Mesodermal cell (in vitro differentiated cells): ENCODE data around the gene COL8A2.
A peak's percentile ranks its signal among the peaks of the same experiment; 100 is the strongest.

Experiments
- H3K27ac ChIP-seq: 2 replicates; pipeline ENCODE4 v1.7.0; 2013; ENCODE audit warnings: mild to moderate bottlenecking, low read depth, low read length, moderate library complexity; ENCODE audit not compliant: severe bottlenecking
- H3K36me3 ChIP-seq: 2 replicates; pipeline ENCODE4 v1.7.1; 2013; ENCODE audit warnings: mild to moderate bottlenecking, low read length, moderate library complexity; ENCODE audit not compliant: control insufficient read depth, insufficient read depth
- H3K4me1 ChIP-seq: one replicate; pipeline ENCODE4 v1.7.1; 2013; ENCODE audit warnings: mild to moderate bottlenecking, low read length; ENCODE audit not compliant: insufficient read depth, control insufficient read depth, poor library complexity, severe bottlenecking
- H3K4me3 ChIP-seq: 2 replicates; pipeline ENCODE4 v1.7.0; 2013; ENCODE audit warnings: low read length, control low read depth, mild to moderate bottlenecking; ENCODE audit not compliant: insufficient read depth, poor library complexity, severe bottlenecking; ENCODE audit errors: extremely low read depth
- H3K9me3 ChIP-seq: 2 replicates; pipeline ENCODE4 v1.7.1; 2013; ENCODE audit warnings: mild to moderate bottlenecking, low read length, moderate library complexity; ENCODE audit not compliant: control insufficient read depth
- WGBS, 2 experiments: methylation state at CpG; one replicate each; pipeline ENCODE4 v1.1.5; 2013; ENCODE audit warnings: missing lambda C conversion rate in 2 of 2; ENCODE audit not compliant: insufficient coverage in 2 of 2; 5-methylcytosine and 5-hydroxymethylcytosine counted together

Gene COL8A2

DNA sequence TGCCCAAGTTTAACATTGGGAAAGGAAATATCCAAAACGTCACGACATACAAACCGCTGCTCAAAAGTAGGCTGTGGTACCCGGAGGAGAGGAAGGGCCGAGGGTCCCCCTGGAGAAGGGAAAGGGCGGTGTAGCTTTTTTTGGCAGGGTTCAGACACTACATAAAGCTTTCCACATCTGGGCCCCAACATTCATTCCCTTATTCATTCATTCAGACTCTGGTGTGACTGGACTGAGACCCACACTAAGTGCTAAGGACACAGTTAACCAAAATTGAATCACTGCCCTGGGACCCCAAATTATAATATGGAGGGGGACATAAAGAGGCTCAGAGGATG lies 10.3 kb upstream of the COL8A2 start:
- Histone ChIP-seq H3K9me3 (no peaks in the 10 kb centered on the region), H3K27ac (peak overlapping the region; percentile 37), H3K4me1 (peaks cover 30% of the 10 kb centered on the region), H3K4me3 (no peak overlapping the region), H3K36me3 (peaks cover 41% of the 10 kb centered on the region)
- WGBS, 2 experiments, result 96% methylated on average over 4 of the region's 6 CpGs; no CpG with 5 or more reads in 1 of the 2 experiments

DNA sequence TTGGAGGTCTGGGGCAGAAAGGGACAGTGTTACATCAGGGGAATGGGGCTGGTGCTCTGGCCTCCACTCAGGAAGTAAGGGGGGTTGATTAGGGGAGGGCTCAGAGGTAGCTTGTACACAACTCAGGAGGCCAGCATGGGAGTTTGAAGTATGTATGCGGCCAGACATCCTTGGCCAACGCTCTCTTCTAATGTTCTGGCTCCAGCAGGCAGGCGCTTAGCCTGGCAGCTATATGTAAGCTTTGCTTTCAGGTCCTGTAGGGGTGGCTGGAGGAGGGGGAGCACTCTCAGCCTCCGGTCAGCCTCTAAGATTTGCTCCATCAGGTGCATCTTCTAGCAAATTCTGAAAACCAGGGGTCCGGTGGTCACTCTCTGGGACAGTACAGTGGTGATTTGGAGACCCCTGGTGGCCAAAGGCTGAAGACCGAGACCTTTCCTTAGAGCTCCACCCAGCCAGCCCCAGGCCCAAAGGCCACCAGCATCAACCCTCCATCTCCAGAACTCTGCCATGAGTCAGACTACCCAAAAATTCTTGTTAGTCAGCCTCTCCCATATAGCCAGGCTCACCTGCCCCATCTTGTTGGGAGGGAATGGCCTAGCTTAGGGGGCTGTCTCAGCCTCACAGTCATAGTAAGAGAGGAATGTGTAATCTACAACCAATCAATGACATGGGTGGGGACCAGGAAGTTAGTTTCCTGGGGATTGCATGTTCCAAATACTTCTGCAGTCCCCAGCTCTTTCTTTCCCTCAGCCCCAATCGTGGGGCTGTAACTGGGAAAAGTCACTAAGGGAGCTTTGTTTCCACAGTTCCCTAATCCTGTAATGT lies 9.7 kb upstream of the COL8A2 start:
- peak overlapping the region; percentile 45 for H3K27ac ChIP-seq
- no peak overlapping the region for H3K4me3 ChIP-seq
- peaks cover 37% of the 10 kb centered on the region for H3K36me3 ChIP-seq
- WGBS, 2 experiments, result 80 to 82% methylated on average over 5 to 6 of the region's 7 CpGs
- no peaks in the 10 kb centered on the region for H3K9me3 ChIP-seq
- H3K4me1 ChIP-seq, result peaks cover 30% of the 10 kb centered on the region

DNA sequence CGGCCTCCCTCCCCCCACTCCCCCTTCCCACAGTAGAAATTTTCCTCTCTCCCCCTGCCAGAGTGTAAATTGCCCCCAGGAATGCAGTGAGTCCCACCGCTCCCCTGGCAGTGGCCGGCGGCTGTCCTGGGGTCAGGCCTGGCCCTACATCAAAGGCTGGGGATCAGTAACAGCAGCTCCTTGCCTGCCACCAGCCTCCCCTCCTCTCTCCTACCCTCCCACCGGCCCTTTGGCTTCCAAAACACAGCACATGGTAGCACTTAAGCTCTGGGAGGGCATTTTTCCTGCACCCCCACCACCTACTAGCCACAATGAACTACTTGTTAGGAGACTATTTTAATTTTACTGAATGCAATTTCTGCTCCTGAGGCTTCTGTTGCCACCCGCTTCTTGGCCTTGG lies 9.0 kb upstream of the COL8A2 start:
- WGBS, 2 experiments, result 41 to 62% methylated on average over 4 to 5 of the region's 6 CpGs

DNA sequence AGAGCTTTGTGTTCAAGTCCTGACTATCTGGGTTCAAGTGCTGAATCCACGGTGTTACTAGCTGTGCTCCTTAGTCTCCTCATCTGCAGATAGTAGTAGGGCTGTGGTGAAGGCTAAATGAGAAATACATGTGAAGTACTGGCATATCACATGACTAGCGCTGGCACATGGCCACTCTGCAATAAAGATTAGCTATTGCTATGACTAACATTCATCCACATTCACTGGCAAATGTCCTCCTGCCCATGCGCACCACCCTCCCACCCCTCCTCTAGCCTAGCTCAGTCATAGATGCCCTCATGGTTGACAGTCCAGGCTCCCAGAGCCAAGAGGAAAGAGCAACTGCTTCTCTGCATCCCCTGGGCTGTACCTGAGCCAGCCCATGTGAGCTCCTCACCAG lies 8.5 kb upstream of the COL8A2 start:
- no peak overlapping the region for H3K27ac ChIP-seq
- 80 to 84% methylated on average over 1 to 3 of the region's 3 CpGs for WGBS, 2 experiments
- peaks cover 30% of the 10 kb centered on the region for H3K4me1 ChIP-seq
- no peak overlapping the region for H3K4me3 ChIP-seq
- H3K36me3 ChIP-seq, result peaks cover 25% of the 10 kb centered on the region
- H3K9me3 ChIP-seq, result no peaks in the 10 kb centered on the region

More for the DNA sequence above, 9.0 kb upstream of the COL8A2 start:
- H3K9me3 ChIP-seq, result no peaks in the 10 kb centered on the region
- H3K36me3 ChIP-seq, result peaks cover 30% of the 10 kb centered on the region
- H3K4me1 ChIP-seq, result peaks cover 30% of the 10 kb centered on the region
- no peak overlapping the region for H3K4me3 ChIP-seq
- peak overlapping the region; percentile 45 for H3K27ac ChIP-seq

DNA sequence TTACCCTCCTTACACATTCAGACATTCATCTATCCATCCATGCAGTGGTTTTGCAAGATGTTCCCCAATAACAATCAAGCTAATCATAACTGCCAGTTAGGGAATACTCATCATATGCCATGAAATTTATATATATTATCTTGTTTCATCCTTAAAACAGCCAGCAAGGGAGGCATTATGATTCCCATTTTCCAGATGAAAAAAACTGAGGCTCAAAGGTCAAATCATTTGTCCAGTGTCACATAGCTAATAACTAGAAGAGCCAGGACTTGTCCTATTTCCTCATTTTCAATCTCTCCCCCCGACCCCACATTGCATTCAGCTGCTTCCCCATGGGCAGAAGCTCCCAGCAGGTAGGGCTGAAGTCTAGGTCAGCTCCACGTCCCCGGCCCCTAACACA lies 7.0 kb upstream of the COL8A2 start:
- Histone ChIP-seq H3K4me1 (peaks cover 30% of the 10 kb centered on the region), H3K9me3 (no peaks in the 10 kb centered on the region), H3K36me3 (peaks cover 12% of the 10 kb centered on the region), H3K4me3 (no peak overlapping the region), H3K27ac (no peak overlapping the region)
- 89 to 93% methylated on average over 3 of the region's 3 CpGs for WGBS, 2 experiments

DNA sequence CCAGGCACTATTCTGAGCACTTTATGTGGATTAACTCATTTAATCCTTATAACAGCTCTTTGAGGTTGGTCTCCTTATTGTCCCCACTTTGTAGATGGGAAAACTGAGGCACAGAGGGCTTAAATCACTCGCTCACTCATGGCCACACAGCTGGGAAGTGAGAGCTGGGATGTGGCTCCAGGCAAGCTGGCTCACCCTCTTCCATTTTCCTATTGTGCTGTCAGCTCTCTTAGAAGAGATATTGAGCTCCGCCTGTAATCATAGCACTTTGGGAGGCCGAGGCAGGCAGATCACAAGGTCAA lies 3.8 kb upstream of the COL8A2 start:
- no peaks in the 10 kb centered on the region for H3K9me3 ChIP-seq
- 91 to 93% methylated on average over 3 of the region's 3 CpGs for WGBS, 2 experiments
- H3K4me1 ChIP-seq, result peaks cover 5% of the 10 kb centered on the region
- H3K4me3 ChIP-seq, result no peak overlapping the region
- H3K36me3 ChIP-seq, result no peaks in the 10 kb centered on the region
- H3K27ac ChIP-seq, result no peak overlapping the region

DNA sequence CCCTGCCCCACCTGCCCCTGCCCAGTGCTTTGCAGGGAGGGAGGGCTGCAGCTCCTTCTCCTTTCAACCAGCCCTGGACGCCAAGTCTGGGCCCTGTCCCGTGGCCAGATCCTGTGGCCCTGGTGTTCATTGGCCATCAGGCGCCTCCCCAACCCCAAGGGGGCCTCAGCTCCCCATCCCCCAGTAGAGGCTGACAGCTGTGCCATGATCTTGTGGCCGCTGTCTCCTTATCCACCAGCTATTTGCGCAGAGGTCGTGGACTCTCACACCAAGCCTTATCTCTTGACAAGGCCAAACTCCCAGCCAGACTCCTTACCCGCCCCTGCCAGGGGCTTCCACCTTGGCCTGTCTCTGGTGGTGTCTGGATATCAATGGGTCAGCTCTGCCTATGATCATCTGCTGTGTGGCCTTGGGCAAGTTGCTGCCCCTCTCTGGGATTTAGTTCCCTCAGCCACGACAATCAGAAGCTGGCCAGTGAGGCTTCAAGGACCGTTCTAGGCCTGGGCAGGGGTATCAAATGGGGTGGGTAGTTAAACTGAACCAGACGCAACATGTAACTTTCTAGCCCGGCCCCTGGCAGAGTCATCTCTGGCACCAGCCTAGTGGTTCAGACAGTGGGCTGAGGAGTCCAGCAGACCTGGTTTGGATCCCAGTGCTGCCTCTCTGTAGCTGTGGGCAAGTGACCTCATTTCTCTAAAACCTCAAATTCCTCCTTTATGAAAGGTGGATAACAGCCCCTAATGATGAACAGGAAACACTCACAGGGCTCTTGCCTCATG lies 3.3 kb upstream of the COL8A2 start:
- 87 to 93% methylated on average over 10 of the region's 11 CpGs for whole genome bisulfite sequencing, 2 experiments
- no peak overlapping the region for H3K27ac ChIP-seq
- H3K36me3 ChIP-seq, result no peaks in the 10 kb centered on the region
- H3K4me3 ChIP-seq, result no peak overlapping the region
- no peaks in the 10 kb centered on the region for H3K4me1 ChIP-seq
- no peaks in the 10 kb centered on the region for H3K9me3 ChIP-seq

DNA sequence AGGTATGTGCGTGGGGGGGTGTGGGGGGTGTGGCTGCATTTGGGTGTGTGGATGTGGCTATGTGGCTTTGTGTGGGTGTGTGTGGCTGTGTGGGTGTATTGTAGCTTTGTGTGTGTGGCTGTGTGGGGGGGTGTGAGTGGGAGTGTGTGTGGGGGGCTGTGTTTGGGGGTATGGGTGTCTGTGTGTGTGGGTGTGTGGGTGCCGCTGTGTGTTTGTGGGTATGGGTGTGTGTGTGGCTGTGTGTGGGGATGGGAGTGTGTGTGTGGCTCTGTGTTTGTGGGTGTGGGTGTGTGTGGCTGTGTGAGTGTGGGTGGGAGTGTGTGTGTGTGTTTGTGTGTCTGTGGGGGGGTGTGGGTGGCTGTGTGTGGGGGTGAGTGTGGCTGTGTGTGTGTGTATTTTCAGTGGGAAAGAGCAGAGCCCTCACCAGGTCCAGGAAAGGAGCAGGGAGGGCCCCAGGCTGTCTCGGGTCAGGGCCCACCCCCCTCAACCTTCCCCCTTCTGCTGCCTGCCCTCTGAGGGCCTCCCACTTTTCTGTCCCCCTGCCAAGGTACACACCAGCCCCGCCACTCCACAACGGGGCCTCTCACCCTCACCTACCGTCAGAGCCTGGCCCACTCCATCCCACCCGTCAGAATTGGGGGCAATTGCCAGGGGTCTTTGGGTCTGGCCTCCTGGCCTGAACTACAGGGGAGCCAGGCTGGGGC lies 1.9 kb upstream of the COL8A2 start:
- Histone ChIP-seq H3K36me3 (no peaks in the 10 kb centered on the region), H3K27ac (no peak overlapping the region), H3K9me3 (no peaks in the 10 kb centered on the region), H3K4me3 (no peak overlapping the region), H3K4me1 (no peaks in the 10 kb centered on the region)
- 93 to 100% methylated on average over 2 to 4 of the region's 7 CpGs for WGBS, 2 experiments

DNA sequence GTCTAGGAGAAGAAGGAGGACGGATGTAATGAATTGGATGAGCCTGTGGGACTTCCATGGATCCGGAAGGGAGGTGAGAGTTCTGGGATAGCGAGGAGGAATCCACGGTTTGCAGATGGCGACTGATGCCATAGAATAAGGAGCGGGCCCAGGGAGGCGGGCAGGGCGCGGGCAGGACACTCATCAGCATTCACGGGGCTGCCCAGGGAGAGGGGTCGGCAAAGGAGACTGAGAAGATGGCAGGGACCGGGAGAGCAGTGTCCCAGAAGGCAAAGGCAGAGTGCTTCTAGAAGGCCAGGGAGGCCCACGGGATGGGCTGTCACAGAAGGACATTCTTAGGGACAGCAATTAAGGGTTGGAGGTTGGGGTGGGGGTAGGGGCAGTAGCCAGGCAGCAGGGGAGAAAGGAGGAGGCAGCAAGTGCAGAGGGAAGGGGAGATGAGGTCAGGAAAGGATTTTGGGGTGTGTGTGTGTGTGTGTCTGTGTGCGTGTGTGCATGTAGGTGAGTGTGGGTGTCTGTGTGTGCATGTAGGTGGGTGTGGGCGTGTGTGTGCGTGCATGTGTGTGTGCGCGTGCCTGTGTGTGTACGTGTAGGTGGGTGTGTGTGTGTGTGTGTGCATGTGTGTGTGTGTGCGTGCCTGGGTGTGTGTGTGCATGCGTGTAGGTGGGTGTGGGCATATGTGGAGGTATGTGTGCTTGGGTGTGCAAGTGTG lies 1.1 kb upstream of the COL8A2 start:
- Histone ChIP-seq H3K27ac (no peak overlapping the region), H3K4me3 (no peak overlapping the region), H3K4me1 (no peaks in the 10 kb centered on the region), H3K9me3 (no peaks in the 10 kb centered on the region), H3K36me3 (no peaks in the 10 kb centered on the region)
- WGBS, 2 experiments, result 75 to 80% methylated on average over 18 to 21 of the region's 21 CpGs

DNA sequence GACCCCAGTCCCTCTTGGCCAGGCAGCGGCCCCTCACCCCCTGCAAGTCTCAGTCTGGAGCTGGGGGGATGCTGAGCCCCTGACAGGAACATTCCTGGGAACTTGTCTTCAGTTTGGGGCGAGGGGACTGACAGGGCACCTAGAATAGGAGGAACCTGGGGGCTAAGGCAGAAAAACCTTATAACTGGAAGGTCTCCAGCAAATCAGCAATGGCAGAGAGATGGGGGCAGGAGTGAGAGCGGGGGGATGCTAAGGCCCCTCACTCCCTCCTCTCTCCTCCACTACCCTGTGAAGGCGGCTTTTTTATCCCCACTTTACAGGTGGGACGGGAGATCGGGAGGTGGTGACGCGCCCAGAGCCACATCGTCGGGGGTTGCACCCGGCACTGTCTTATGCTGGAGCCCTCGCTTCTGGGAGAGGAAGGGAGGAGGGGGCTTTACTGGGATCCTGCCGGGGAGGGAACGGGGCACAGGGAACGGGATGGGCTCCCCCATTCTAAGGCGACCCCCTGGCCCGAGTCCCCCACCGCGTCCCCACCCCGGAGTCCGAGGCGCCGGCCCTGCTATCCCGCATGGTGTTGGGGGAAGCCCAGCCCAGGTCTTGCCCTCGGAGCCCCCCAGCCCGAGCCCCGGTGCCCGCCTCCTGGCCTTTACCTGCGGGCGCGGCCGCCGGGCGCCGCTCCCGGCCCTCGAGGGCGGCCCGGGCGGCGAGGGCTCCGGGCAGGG lies 456 bp downstream of the COL8A2 start:
- Histone ChIP-seq H3K9me3 (no peaks in the 10 kb centered on the region), H3K27ac (no peak overlapping the region), H3K4me3 (no peak overlapping the region), H3K4me1 (no peaks in the 10 kb centered on the region), H3K36me3 (no peaks in the 10 kb centered on the region)
- 16 to 21% methylated on average over 28 to 30 of the region's 42 CpGs for WGBS, 2 experiments
